Measurements from ENCODE around the gene EXOC3L2.

EXOC3L2 gene

GRCh38 chr19:45169602-45170001 is 75.6 kb downstream of the EXOC3L2 start:
- no peak for TF ChIP-seq CTCF (IDR thresholded peaks at IDR 0.05; ENCODE audit: borderline replicate concordance, insufficient read depth, low read depth, low read length)
- no peak overlapping the region for H3K4me3 ChIP-seq (ENCODE audit: low read depth, low read length)

GRCh38 chr19:45168767-45169351 is 76.3 kb downstream of the EXOC3L2 start:
- no peak overlapping the region for H3K4me3 ChIP-seq (ENCODE audit: low read depth, low read length)

GRCh38 chr19:45166723-45167252 is 78.4 kb downstream of the EXOC3L2 start:
- no peak overlapping the region for H3K4me3 ChIP-seq (ENCODE audit: low read depth, low read length)
- no peak for TF ChIP-seq CTCF (IDR thresholded peaks at IDR 0.05; ENCODE audit: borderline replicate concordance, insufficient read depth, low read depth, low read length)

More at GRCh38 chr19:45168767-45169351, 76.3 kb downstream of the EXOC3L2 start:
- no peak for TF ChIP-seq CTCF (IDR thresholded peaks at IDR 0.05; ENCODE audit: borderline replicate concordance, insufficient read depth, low read depth, low read length)

- no peak for TF ChIP-seq CTCF (IDR thresholded peaks at IDR 0.05; ENCODE audit: borderline replicate concordance, insufficient read depth, low read depth, low read length)
- no peak overlapping the region for H3K4me3 ChIP-seq (ENCODE audit: low read depth, low read length)
Measured at GRCh38 chr19:45164577-45165335, 80.5 kb downstream of the EXOC3L2 start.

GRCh38 chr19:45163751-45164460 is 81.3 kb downstream of the EXOC3L2 start:
- H3K4me3 ChIP-seq (ENCODE audit: low read depth, low read length), result no peak overlapping the region

GRCh38 chr19:45163156-45163555 is 82.1 kb downstream of the EXOC3L2 start:
- no peak overlapping the region for H3K4me3 ChIP-seq (ENCODE audit: low read depth, low read length)
- TF ChIP-seq CTCF (IDR thresholded peaks at IDR 0.05; ENCODE audit: borderline replicate concordance, insufficient read depth, low read depth, low read length), result no peak

More at GRCh38 chr19:45163751-45164460, 81.3 kb downstream of the EXOC3L2 start:
- TF ChIP-seq CTCF (IDR thresholded peaks at IDR 0.05; ENCODE audit: borderline replicate concordance, insufficient read depth, low read depth, low read length), result no peak

All from GM12875 (cell line).